HepG2 (cell line): ENCODE measurements around the gene P3R3URF. TPM values are rescaled to one million over a fixed set of nuclear protein-coding genes. Genes with fewer than 3 reads are reported as not detected.

Experiments
- ARNT ChIP-seq: fragments of 450-650 bp; IDR thresholded peaks from 2 replicates; pipeline ENCODE4 v1.6.1; 2017
- ATF7 ChIP-seq, 2 experiments: fragments of 450-650 bp in 1 of 2; sonication (generic) in 1 of 2; formaldehyde crosslinking in 1 of 2; IDR thresholded peaks; 2 replicates each; pipeline versions ENCODE4 v1.4.0 to v1.6.1; 2016 to 2020; ENCODE audit warnings: antibody characterized with exemption in 1 of 2, mild to moderate bottlenecking in 1 of 2, missing genetic modification reagents in 1 of 2
- DPF2 ChIP-seq: sonication (generic); formaldehyde crosslinking; IDR thresholded peaks from 2 replicates; pipeline ENCODE4 v1.4.0; 2020; ENCODE audit warnings: mild to moderate bottlenecking, low read depth, missing genetic modification reagents, borderline replicate concordance
- HMG20B ChIP-seq: conservative IDR thresholded peaks from 2 replicates; pipeline ENCODE4 v1.6.1; 2016; ENCODE audit warnings: missing genetic modification reagents, missing compliant biosample characterization
- KLF13 ChIP-seq: sonication (generic); formaldehyde crosslinking; IDR thresholded peaks from 2 replicates; pipeline ENCODE4 v1.4.0; 2020; ENCODE audit warnings: mild to moderate bottlenecking, missing genetic modification reagents
- NFYC ChIP-seq: IDR thresholded peaks from 2 replicates; pipeline ENCODE4 v1.6.1; 2016; ENCODE audit warnings: missing genetic modification reagents, missing compliant biosample characterization
- PHB2 ChIP-seq: fragments of 450-650 bp; IDR thresholded peaks from 2 replicates; pipeline ENCODE4 v1.6.1; 2018; ENCODE audit not compliant: partially characterized antibody
- SOX5 ChIP-seq: IDR thresholded peaks from 2 replicates; pipeline ENCODE4 v1.6.1; 2016; ENCODE audit warnings: borderline replicate concordance
- SP5 ChIP-seq: IDR thresholded peaks from 2 replicates; pipeline ENCODE4 v1.6.1; 2016; ENCODE audit warnings: low read depth, borderline replicate concordance
- TAF1 ChIP-seq: sonication (generic); formaldehyde crosslinking; IDR thresholded peaks from 2 replicates; pipeline ENCODE4 v1.4.0; 2020; ENCODE audit warnings: missing genetic modification reagents
- ZFP41 ChIP-seq: sonication (generic); formaldehyde crosslinking; IDR thresholded peaks from 2 replicates; pipeline ENCODE4 v1.4.0; 2020; ENCODE audit warnings: mild to moderate bottlenecking, missing genetic modification reagents, borderline replicate concordance
- ZNF644 ChIP-seq: IDR thresholded peaks from 2 replicates; pipeline ENCODE4 v1.6.1; 2016; ENCODE audit warnings: low read depth
- ZNF670 ChIP-seq: sonication (generic); formaldehyde crosslinking; IDR thresholded peaks from 2 replicates; pipeline ENCODE4 v1.8.0; 2022; ENCODE audit warnings: mild to moderate bottlenecking, missing genetic modification reagents, borderline replicate concordance
- polyA plus RNA-seq, 8 experiments: library from polyadenylated mRNA; depleted of rRNA in 3 of 8; stranded (reverse) in 7 of 8; unstranded in 1 of 8; fragments of >200 nt; fragmentation: Illumina TruSeq in 4 of 8; extraction: Trizol in 4 of 8; gene quantifications; 2 replicates each; pipeline versions ENCODE4 v1.2.1 to v1.2.3, GENCODE V29; 2011 to 2016; ENCODE audit warnings: low read depth in 4 of 8, missing spikeins in 1 of 8, mixed read lengths in 1 of 8; ENCODE audit not compliant: insufficient read depth in 1 of 8
- total RNA-seq, 5 experiments: library from RNA; depleted of rRNA; stranded (reverse); fragments of >200 nt; fragmentation: Illumina TruSeq; extraction: Trizol; gene quantifications; 2 replicates each; pipeline ENCODE4 v1.2.3, GENCODE V29; 2016; ENCODE audit warnings: low read depth in 1 of 5
- TF ChIP-seq, protein P1 (sequence below): IDR thresholded peaks from 2 replicates; pipeline ENCODE4 v1.6.1; 2016; ENCODE audit warnings: low read depth, control low read depth
- TF ChIP-seq, protein P2 (sequence below): sonication (generic); formaldehyde crosslinking; IDR thresholded peaks from 2 replicates; pipeline ENCODE4 v1.8.0; 2022; ENCODE audit warnings: low read depth, missing genetic modification reagents
- TF ChIP-seq, protein P3 (sequence below): IDR thresholded peaks from 2 replicates; pipeline ENCODE4 v1.6.1; 2016; ENCODE audit warnings: missing genetic modification reagents, missing compliant biosample characterization
- TF ChIP-seq, protein P4 (sequence below): sonication (generic); formaldehyde crosslinking; conservative IDR thresholded peaks from 2 replicates; pipeline ENCODE4 v1.8.0; 2022; ENCODE audit warnings: mild to moderate bottlenecking, moderate library complexity, missing genetic modification reagents
- TF ChIP-seq, protein P5 (sequence below): IDR thresholded peaks from 2 replicates; pipeline ENCODE4 v1.6.1; 2012; ENCODE audit warnings: inconsistent platforms
- TF ChIP-seq, protein P6 (sequence below): sonication (generic); formaldehyde crosslinking; IDR thresholded peaks from 2 replicates; pipeline ENCODE4 v1.5.1; 2020; ENCODE audit warnings: mild to moderate bottlenecking, missing genetic modification reagents
- TF ChIP-seq, protein P7 (sequence below): sonication (generic); formaldehyde crosslinking; IDR thresholded peaks from 2 replicates; pipeline ENCODE4 v1.8.0; 2022; ENCODE audit warnings: mild to moderate bottlenecking, missing genetic modification reagents, moderate library complexity

The P3R3URF gene
- total and polyA plus RNA-seq, 2 of the 13 experiments (the other 11 are each of a cell fraction or from before 2014, with no cell fraction given): not detected

DNA sequence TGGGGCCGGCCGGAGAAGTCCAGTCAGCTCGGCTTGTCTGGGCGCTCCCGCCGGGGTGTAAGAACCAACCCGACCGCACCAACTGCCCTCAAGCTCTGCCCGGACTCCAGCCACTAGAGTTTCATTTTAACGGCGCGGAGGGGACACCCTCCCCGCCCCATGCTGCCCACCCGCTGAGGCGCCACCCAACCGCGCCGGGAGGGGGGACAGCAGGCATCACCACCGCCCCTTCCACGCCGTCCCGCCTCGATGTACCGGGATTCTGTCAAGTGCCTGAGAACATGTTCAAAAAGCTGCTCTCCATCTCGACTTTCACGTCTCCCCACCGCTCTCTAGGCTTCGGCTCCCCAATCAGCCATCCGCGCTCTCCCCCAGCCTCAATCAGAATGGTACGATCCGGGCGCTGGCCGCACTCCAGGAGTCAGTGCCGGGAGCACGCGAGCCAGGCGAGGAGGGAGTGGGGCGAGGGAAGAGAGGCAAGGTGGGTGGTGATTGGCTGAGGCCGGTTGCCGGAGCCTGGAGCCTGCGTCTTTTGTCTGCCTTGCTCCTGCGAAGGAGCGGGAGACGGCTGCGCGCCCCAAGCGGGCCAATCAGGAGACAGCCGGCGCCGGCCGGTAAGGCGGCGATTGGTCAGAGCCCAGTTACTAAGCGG lies 43.6 kb downstream of the P3R3URF start, which contains the start of gene PIK3R3 (continued):
- TF ChIP-seq DPF2 (CRISPR knock-in tag) (no peak), NFYC (CRISPR knock-in tag) (peak; percentile 90), PHB2 (no peak), ZNF644 (CRISPR knock-in tag) (0 out of 2 replicates have a peak, but pooled peaks have one; percentile 17), SOX5 (CRISPR knock-in tag) (peak; percentile 75), ZFP41 (CRISPR knock-in tag) (peak; percentile 99), HMG20B (CRISPR knock-in tag) (peak; percentile 55; the same call in 1 of the 2 replicates), ARNT (no peak), TAF1 (peak; percentile 95), KLF13 (CRISPR knock-in tag) (peak; percentile 91), ATF7 (IDR thresholded peaks at IDR 0.05) (peak; percentile 96), ATF7 (CRISPR knock-in tag; IDR thresholded peaks at IDR 0.05) (peak; percentile 81; the same call in 1 of the 2 replicates), SP5 (CRISPR knock-in tag) (peak; percentile 54; the same call in 1 of the 2 replicates), ZNF670 (no peak; the same call in 1 of the 2 replicates)
- TF ChIP-seq, protein P1, sequence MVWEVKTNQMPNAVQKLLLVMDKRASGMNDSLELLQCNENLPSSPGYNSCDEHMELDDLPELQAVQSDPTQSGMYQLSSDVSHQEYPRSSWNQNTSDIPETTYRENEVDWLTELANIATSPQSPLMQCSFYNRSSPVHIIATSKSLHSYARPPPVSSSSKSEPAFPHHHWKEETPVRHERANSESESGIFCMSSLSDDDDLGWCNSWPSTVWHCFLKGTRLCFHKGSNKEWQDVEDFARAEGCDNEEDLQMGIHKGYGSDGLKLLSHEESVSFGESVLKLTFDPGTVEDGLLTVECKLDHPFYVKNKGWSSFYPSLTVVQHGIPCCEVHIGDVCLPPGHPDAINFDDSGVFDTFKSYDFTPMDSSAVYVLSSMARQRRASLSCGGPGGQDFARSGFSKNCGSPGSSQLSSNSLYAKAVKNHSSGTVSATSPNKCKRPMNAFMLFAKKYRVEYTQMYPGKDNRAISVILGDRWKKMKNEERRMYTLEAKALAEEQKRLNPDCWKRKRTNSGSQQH (CRISPR knock-in tag): peak; percentile 69; the same call in 1 of the 2 replicates
- TF ChIP-seq, protein P2, sequence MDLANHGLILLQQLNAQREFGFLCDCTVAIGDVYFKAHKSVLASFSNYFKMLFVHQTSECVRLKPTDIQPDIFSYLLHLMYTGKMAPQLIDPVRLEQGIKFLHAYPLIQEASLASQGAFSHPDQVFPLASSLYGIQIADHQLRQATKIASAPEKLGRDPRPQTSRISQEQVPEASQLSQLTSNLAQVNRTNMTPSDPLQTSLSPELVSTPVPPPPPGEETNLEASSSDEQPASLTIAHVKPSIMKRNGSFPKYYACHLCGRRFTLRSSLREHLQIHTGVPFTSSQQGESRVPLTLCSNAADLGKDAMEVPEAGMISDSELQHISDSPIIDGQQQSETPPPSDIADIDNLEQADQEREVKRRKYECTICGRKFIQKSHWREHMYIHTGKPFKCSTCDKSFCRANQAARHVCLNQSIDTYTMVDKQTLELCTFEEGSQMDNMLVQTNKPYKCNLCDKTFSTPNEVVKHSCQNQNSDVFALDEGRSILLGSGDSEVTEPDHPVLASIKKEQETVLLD (CRISPR knock-in tag): peak; percentile 91
- TF ChIP-seq, protein P3, sequence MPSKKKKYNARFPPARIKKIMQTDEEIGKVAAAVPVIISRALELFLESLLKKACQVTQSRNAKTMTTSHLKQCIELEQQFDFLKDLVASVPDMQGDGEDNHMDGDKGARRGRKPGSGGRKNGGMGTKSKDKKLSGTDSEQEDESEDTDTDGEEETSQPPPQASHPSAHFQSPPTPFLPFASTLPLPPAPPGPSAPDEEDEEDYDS (CRISPR knock-in tag): peak; percentile 89
- TF ChIP-seq, protein P4, sequence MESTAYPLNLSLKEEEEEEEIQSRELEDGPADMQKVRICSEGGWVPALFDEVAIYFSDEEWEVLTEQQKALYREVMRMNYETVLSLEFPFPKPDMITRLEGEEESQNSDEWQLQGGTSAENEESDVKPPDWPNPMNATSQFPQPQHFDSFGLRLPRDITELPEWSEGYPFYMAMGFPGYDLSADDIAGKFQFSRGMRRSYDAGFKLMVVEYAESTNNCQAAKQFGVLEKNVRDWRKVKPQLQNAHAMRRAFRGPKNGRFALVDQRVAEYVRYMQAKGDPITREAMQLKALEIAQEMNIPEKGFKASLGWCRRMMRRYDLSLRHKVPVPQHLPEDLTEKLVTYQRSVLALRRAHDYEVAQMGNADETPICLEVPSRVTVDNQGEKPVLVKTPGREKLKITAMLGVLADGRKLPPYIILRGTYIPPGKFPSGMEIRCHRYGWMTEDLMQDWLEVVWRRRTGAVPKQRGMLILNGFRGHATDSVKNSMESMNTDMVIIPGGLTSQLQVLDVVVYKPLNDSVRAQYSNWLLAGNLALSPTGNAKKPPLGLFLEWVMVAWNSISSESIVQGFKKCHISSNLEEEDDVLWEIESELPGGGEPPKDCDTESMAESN (CRISPR knock-in tag): peak; percentile 98
- TF ChIP-seq, protein P5, sequence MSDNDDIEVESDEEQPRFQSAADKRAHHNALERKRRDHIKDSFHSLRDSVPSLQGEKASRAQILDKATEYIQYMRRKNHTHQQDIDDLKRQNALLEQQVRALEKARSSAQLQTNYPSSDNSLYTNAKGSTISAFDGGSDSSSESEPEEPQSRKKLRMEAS: peak; percentile 100
- TF ChIP-seq, protein P6, sequence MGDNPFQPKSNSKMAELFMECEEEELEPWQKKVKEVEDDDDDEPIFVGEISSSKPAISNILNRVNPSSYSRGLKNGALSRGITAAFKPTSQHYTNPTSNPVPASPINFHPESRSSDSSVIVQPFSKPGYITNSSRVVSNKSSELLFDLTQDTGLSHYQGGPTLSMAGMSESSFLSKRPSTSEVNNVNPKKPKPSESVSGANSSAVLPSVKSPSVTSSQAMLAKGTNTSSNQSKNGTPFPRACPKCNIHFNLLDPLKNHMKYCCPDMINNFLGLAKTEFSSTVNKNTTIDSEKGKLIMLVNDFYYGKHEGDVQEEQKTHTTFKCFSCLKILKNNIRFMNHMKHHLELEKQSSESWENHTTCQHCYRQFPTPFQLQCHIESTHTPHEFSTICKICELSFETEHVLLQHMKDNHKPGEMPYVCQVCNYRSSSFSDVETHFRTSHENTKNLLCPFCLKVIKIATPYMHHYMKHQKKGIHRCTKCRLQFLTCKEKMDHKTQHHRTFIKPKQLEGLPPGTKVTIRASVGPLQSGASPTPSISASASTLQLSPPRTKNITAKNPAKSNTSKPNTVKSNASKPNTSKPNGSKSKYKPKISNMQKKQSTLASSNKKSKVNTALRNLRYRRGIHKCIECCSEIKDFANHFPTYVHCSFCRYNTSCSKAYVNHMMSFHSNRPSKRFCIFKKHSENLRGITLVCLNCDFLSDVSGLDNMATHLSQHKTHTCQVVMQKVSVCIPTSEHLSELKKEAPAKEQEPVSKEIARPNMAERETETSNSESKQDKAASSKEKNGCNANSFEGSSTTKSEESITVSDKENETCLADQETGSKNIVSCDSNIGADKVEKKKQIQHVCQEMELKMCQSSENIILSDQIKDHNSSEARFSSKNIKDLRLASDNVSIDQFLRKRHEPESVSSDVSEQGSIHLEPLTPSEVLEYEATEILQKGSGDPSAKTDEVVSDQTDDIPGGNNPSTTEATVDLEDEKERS (CRISPR knock-in tag): peak; percentile 92
- TF ChIP-seq, protein P7, sequence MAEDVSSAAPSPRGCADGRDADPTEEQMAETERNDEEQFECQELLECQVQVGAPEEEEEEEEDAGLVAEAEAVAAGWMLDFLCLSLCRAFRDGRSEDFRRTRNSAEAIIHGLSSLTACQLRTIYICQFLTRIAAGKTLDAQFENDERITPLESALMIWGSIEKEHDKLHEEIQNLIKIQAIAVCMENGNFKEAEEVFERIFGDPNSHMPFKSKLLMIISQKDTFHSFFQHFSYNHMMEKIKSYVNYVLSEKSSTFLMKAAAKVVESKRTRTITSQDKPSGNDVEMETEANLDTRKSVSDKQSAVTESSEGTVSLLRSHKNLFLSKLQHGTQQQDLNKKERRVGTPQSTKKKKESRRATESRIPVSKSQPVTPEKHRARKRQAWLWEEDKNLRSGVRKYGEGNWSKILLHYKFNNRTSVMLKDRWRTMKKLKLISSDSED: peak; percentile 83; the same call in 1 of the 2 replicates
